D721Med (cell line): Measurements from ENCODE around the gene STEAP3.

Experiments used
- DNase-seq: peaks from one replicate; pipeline ENCODE4 v3.0.0; 2011; ENCODE audit warnings: low spot score; ENCODE audit not compliant: insufficient read length
- FAIRE-seq: peaks from 2 replicates; lab custom pipeline; 2011; peaks lifted over from hg19 to GRCh38; lab: Jason Lieb, UNC
- TF ChIP-seq, protein P1 (sequence below): IDR thresholded peaks from 2 replicates; pipeline ENCODE4 v1.5.1; 2012; ENCODE audit warnings: mild to moderate bottlenecking, control low read depth; ENCODE audit not compliant: insufficient read depth; ENCODE audit errors: missing control alignments

STEAP3 gene

DNA sequence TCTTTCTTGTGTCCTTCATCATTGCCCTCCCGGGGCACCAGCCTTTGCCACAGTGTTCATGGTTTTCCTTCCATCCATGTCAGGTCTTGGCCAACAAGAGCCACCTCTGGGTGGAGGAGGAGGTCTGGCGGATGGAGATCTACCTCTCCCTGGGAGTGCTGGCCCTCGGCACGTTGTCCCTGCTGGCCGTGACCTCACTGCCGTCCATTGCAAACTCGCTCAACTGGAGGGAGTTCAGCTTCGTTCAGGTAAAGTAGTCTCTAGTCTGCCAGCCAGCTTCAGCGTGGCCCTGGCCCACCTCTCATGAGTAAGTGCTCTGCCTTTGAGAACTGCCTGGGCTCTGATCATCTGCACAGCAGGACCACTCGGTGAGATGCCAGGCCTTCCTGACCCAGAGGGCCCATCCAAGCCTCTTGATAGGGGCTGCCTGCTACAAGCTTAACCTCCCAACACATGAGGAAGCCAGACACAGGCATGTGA is 31.0 kb downstream of the STEAP3 start:
- no peak for FAIRE-seq
- DNase-seq, result no peak
- TF ChIP-seq, protein P1, sequence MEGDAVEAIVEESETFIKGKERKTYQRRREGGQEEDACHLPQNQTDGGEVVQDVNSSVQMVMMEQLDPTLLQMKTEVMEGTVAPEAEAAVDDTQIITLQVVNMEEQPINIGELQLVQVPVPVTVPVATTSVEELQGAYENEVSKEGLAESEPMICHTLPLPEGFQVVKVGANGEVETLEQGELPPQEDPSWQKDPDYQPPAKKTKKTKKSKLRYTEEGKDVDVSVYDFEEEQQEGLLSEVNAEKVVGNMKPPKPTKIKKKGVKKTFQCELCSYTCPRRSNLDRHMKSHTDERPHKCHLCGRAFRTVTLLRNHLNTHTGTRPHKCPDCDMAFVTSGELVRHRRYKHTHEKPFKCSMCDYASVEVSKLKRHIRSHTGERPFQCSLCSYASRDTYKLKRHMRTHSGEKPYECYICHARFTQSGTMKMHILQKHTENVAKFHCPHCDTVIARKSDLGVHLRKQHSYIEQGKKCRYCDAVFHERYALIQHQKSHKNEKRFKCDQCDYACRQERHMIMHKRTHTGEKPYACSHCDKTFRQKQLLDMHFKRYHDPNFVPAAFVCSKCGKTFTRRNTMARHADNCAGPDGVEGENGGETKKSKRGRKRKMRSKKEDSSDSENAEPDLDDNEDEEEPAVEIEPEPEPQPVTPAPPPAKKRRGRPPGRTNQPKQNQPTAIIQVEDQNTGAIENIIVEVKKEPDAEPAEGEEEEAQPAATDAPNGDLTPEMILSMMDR, result no peak

- DNase-seq (no peak), FAIRE-seq (peak; percentile 92)
- TF ChIP-seq, protein P1, result no peak
Measured at GRCh38 chr2:119255760-119256581, 32.3 kb downstream of the STEAP3 start.

DNA sequence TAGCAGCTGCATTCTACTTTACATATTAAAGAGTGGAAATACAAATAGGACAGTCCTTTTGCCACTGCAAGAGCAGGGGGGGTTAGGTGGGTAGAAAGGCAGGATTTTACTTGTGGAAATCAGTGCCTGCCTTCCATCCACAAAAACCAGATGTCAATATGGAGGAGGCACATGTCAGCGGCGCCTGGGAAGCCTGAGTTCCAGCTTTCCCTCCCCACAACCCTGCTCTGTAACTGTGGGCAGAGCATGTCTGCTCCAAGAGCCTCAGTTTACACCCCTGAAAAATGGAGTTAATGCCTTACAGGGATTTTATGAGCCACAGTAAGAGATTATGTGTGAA is 32.9 kb downstream of the STEAP3 start:
- TF ChIP-seq, protein P1, result no peak
- no peak for DNase-seq
- FAIRE-seq, result no peak

- FAIRE-seq (no peak), DNase-seq (no peak)
- TF ChIP-seq, protein P1, result no peak
Measured at GRCh38 chr2:119257198-119257597, 33.6 kb downstream of the STEAP3 start.

DNA sequence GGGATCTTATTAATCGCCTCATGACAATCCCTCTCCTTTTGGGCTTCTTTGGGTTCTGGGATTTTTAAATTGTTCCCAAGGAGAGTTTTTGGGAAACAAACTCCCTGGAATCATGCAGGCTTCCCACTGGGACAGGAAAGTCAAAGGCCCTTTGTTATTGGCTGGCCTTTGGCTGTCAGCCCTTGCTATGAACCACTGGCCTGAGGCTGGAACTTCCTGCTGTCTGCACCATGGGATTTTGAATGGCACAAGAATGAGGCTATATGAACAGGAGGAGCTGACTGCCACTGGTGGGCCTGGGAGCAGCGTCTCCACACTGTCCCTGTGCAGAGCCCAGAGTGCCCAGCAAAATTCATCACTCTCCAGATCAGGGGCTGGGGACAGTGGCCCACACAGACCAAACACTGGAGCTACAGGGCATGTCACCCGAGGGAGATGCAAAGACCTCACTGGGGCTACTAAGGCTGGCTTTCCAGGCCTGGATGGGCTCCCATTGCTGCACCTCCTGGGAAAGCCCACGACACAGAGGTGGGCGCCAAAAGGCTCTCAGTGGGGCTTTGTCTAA is 35.7 kb downstream of the STEAP3 start:
- no peak for FAIRE-seq
- DNase-seq, result no peak
- TF ChIP-seq, protein P1, result no peak

DNA sequence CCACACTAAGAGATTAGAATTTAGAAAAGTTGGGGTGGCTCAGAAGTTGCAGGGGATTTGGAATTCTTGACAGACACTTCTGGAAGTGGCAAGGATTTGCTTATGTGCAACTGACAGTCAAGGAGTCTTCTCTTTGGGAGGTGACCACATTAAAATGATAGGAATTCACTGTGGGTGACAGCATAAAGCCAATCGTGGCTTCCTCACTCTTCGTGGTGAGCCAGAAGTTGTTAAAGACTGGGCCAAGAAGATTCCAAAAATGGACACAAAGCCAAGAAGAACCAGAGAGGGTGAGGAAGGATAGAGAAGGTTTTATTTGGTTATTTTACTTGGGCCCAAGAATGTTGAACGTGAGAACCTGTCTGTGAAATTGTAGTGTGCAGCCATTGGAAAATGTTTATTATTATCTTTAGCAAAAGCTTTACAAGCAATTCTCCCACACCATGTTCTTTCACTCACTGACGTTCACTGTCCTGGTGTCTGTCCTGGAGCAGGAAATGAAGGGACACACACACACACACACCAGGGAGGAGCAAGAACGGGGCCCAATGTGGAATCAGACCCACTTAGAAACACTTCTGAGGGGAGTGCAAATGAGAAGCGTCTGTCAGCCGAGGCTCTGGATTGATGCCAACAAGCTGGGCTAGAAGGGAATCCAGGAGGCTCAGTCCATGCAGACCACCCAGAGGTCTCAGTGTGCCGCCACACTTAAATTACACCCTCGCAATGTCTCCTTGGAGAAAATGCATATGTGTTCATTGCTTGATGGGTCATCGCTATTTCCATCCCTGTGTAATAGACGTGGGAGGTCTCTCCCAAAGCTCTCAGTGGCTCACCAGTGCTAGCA is 37.2 kb downstream of the STEAP3 start:
- DNase-seq (no peak), FAIRE-seq (no peak)
- TF ChIP-seq, protein P1, result no peak
